Panc1 (cell line): ENCODE results near the gene SLCO2B1. TPM values are rescaled to one million over a fixed set of nuclear protein-coding genes. Genes with fewer than 3 reads are reported as not detected.

Experiments
- ATAC-seq: fragments of 200-7000 bp; cut with Tn5 transposase; 2 replicates; pipeline ENCODE4 v1.9.1; 2020; ENCODE audit warnings: mild to moderate bottlenecking, moderate library complexity
- BruUV-seq: library from RNA; stranded (reverse); fragments of 400-500 nt; replicated peaks from 2 replicates; lab custom pipeline; 2021; lab: Mats Ljungman, UMichigan
- CTCF ChIA-PET: fragments of 300-600 bp; sonication (Branson Sonifier 250); formaldehyde crosslinking; loops from one replicate; lab custom pipeline; 2022; ENCODE audit warnings: antibody characterized with exemption; lab: Charles Lee
- POLR2A ChIA-PET: fragments of 300-600 bp; sonication (Branson Sonifier 250); formaldehyde crosslinking; loops from one replicate; lab custom pipeline; 2022; ENCODE audit warnings: antibody characterized with exemption; lab: Charles Lee
- DNase-seq: peaks from one replicate; pipeline ENCODE4 v3.0.0-alpha.2; 2010; ENCODE audit warnings: low read depth, low spot score
- H3K27ac ChIP-seq: 2 replicates; pipeline ENCODE4 v1.5.1; 2011; ENCODE audit warnings: mild to moderate bottlenecking, low read length, inconsistent platforms
- H3K27me3 ChIP-seq: fragments of 200-500 bp; sonication (Bioruptor generic); 2 replicates; pipeline ENCODE4 v1.6.0; 2014; ENCODE audit warnings: low read length, inconsistent platforms; ENCODE audit not compliant: control insufficient read depth, insufficient read depth
- H3K36me3 ChIP-seq: fragments of 200-500 bp; sonication (Bioruptor generic); 2 replicates; pipeline ENCODE4 v1.5.1; 2014; ENCODE audit warnings: inconsistent platforms, mild to moderate bottlenecking, low read length, moderate library complexity; ENCODE audit not compliant: control insufficient read depth, insufficient read depth
- H3K4me1 ChIP-seq: 2 replicates; pipeline ENCODE4 v1.5.1; 2011; ENCODE audit warnings: inconsistent platforms, mild to moderate bottlenecking, low read length, moderate library complexity; ENCODE audit not compliant: control insufficient read depth, insufficient read depth
- H3K4me3 ChIP-seq, 2 experiments: 2 replicates each; pipeline ENCODE4 v1.5.1; 2011 to 2012; ENCODE audit warnings: low read depth in 2 of 2, low read length in 2 of 2, mild to moderate bottlenecking in 2 of 2, inconsistent platforms in 1 of 2, moderate library complexity in 1 of 2
- H3K9me3 ChIP-seq: fragments of 200-500 bp; sonication (Bioruptor generic); 2 replicates; pipeline ENCODE4 v1.5.1; 2014; ENCODE audit warnings: low read depth, mild to moderate bottlenecking, inconsistent platforms, low read length, moderate library complexity; ENCODE audit not compliant: control insufficient read depth, insufficient read depth
- CTCF ChIP-seq: fragments of 450-650 bp; IDR thresholded peaks from 2 replicates; pipeline ENCODE4 v1.5.1; 2017; ENCODE audit warnings: mild to moderate bottlenecking
- POLR2AphosphoS5 ChIP-seq: IDR thresholded peaks from 2 replicates; pipeline ENCODE4 v1.6.1; 2012; ENCODE audit warnings: mild to moderate bottlenecking, low read depth, low read length, moderate library complexity
- REST ChIP-seq, 2 experiments: IDR thresholded peaks; 2 replicates each; pipeline ENCODE4 v1.6.1; 2011 to 2012; ENCODE audit warnings: low read depth in 2 of 2, control low read depth in 1 of 2, low read length in 1 of 2, mild to moderate bottlenecking in 1 of 2, moderate library complexity in 1 of 2; ENCODE audit not compliant: insufficient read depth in 1 of 2
- SIN3A ChIP-seq: IDR thresholded peaks from 2 replicates; pipeline ENCODE4 v1.6.1; 2012; ENCODE audit warnings: low read depth, mild to moderate bottlenecking, low read length, moderate library complexity, borderline replicate concordance; ENCODE audit not compliant: insufficient read depth
- TCF7L2 ChIP-seq: IDR thresholded peaks from 2 replicates; pipeline ENCODE4 v1.6.1; 2011; ENCODE audit warnings: mild to moderate bottlenecking, low read depth, low read length, inconsistent platforms
- in situ Hi-C: cut with HindIII; loops from 2 replicates; pipeline ENCODE4 v1.10.0; 2016; ENCODE audit warnings: low sequenced_read_pairs, low pct_unique_long_range_greater_than_20kb
- intact Hi-C: fragments of 100-400 bp; cut with micrococcal nuclease; formaldehyde crosslinking; loops from one replicate; pipeline ENCODE4 v1.10.0; 2022; ENCODE audit not compliant: unreplicated experiment
- total RNA-seq: library from RNA; stranded (reverse); gene quantifications from one replicate; pipeline ENCODE4 v1.2.1, GENCODE V29; 2021; ENCODE audit not compliant: unreplicated experiment

SLCO2B1 gene
- total RNA-seq, 1 experiment from 2014 or later, result 0.77 TPM

- no peaks in the 10 kb centered on the region for H3K36me3 ChIP-seq
- DNase-seq (no peak), ATAC-seq (no peak)
- TF ChIP-seq REST (IDR thresholded peaks at IDR 0.05; ENCODE audit: insufficient read depth in 1 of 2, low read depth in 2 of 2, low read length in 1 of 2) (no peak), TCF7L2 (no peak), POLR2AphosphoS5 (no peak), CTCF (no peak), SIN3A (no peak)
- intact Hi-C loops, result no loop called here
- BruUV-seq, result no TSS peak
- peaks cover 15% of the 10 kb centered on the region for H3K27me3 ChIP-seq
- no peaks in the 10 kb centered on the region for H3K4me1 ChIP-seq
- H3K9me3 ChIP-seq, result no peaks in the 10 kb centered on the region
- no peak overlapping the region for H3K27ac ChIP-seq
- no peak overlapping the region for H3K4me3 ChIP-seq
- in situ Hi-C loops, result loop anchor here (25.0 kb wide), 2 partner anchors 89 to 289 kb away; no protein-coding TSS in a partner anchor
- POLR2A ChIA-PET, result no interaction called here
- CTCF ChIA-PET, result interaction anchor here (0.6 to 2.3 kb wide), 4 partner anchors 47 to 99 kb away, joined by 3 to 17 read pairs (median 6); no protein-coding TSS in a partner anchor
These were observed 50.9 kb downstream of the SLCO2B1 start for GRCh38 chr11:75201771-75202170.

GRCh38 chr11:75202195-75202594, 51.3 kb downstream of the SLCO2B1 start:
- ATAC-seq, result no peak
- Histone ChIP-seq H3K9me3 (no peaks in the 10 kb centered on the region), H3K36me3 (no peaks in the 10 kb centered on the region), H3K27me3 (peaks cover 16% of the 10 kb centered on the region), H3K4me1 (no peaks in the 10 kb centered on the region), H3K4me3 (no peak overlapping the region), H3K27ac (no peak overlapping the region)
- POLR2A ChIA-PET, result no interaction called here
- TF ChIP-seq REST (IDR thresholded peaks at IDR 0.05; ENCODE audit: insufficient read depth in 1 of 2, low read depth in 2 of 2, low read length in 1 of 2), result no peak
- no peak for TF ChIP-seq CTCF
- no peak for TF ChIP-seq TCF7L2
- TF ChIP-seq POLR2AphosphoS5, result no peak
- TF ChIP-seq SIN3A, result no peak
- in situ Hi-C loops (loop anchor here (25.0 kb wide), 2 partner anchors 90 to 290 kb away; no protein-coding TSS in a partner anchor), intact Hi-C loops (no loop called here)
- CTCF ChIA-PET, result interaction anchor here (0.6 to 2.3 kb wide), 3 partner anchors 57 to 99 kb away, joined by 3 to 17 read pairs (median 10); no protein-coding TSS in a partner anchor
- no TSS peak for BruUV-seq
- no peak for DNase-seq
